Stimulated activated CD8-positive, alpha-beta memory T cell treated with anti-CD3 and anti-CD28 coated beads, Interleukin-15, amount 100 ng/mL, for 24 hours (primary cell): ENCODE measurements around the gene DNMT3A.

ENCODE experiments used
- DNase-seq: peaks from one replicate; pipeline ENCODE4 v3.0.0-alpha.2; 2020; ENCODE audit warnings: low read depth

The DNMT3A gene

DNA sequence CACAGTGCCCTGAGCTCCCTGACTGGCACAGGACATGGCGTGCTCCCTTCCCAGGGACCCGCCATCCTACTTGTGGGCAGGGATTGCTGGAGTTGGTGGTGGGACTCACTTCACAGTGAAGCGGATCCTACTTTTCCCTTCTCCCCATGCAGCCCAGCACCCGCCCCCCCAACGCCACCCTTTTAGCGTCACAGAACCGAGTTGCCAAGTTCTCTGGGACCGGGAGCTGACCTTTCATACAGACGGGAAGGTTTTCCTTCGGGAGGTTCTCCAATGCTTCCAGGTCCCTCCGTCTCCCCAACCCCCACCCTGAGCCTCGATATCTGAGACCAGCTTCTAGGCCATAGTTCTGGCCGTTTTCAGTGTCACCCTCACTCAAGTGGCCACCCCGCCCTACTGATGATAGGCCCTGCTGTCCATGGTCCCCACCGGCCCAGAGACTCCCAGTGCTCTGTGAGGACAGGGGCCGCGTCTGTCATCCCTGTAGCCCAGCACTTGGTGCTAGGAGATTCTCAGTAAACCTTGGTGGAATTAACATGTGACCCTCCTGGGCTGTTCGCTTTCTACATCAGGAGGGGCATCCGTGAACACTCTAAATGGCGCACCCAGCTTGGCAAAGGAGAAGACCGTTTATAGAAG lies 1.6 kb upstream of the DNMT3A start:
- no peak for DNase-seq

DNA sequence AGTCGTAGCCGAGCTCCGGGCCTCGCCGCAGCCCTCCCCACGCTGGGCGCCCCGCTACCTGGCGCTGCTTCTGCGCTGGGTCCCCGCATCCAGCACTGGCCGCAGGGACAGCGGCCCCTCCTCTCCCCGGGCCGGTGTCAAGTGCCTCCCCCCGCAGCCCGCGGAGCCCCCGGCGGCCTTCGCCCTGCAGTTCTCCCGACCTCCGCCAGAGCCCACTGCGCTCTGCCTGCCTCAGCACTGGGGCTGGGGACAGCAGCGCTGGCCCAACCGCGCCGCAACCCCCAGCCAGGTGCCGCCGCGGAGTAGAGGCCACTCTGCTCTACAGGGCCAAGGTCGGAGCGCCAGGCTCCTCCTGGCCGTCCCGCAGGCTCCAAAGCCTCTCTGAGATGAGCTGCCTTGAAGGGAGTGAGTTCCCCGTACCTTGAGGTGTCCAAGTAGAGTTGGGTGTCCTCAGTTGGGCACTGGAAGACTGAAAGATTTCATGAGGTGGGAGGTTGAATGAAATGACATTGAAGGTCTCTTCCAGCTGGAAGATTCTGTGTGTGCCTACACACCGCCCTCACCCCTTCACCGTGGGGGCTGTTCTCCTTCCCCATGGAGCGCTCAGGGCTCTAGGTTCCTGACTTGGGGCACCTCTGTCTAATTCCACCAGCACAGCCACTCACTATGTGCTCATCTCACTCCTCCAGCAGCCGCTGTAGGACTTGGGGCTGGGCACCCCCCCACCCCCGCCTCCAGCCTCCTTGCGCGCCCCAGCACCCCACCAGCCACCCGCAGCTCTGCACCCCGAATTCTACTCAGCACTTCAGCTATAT lies 854 bp upstream of the DNMT3A start:
- DNase-seq = peak; percentile 58

GRCh38 chr2:25341011-25341727 lies 556 bp downstream of the DNMT3A start:
- DNase-seq = no peak

DNA sequence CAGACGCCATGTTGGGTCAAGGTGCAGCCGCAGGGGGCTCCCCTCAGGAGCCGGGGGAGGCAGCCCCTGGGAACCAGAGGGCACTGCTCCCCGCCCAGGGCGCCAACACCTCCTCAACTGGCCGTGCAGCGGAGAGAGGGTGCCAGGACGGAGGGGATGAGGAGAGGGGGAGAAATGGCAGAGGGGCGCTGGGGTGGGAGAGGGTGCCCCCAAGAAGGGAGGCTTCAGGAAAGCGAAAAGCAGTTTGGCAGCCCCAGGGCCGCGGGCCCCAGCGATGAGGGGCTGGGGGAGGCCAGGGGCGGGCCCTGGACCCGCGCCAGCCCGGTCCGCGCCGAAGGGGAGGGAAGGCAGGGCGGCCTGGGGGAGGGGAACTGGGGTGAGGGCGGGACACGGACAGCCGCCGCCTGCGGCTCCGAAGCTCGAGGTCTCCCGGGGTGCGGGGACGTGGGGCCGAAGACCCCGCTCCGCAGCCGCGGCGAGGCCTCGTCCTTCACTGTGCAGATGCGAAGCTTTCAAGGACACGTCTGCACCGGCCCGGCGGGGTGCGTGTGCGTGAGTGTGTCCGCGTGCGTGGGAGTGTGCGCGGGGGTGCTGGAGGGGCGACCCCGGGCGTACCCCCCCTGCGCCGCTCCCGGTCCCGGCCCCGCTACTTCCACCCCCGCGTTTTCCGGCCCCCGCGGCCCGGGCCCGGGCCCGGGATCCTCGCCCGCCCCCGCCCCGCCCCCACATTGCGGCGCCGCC lies 1.4 kb downstream of the DNMT3A start:
- no peak for DNase-seq

DNA sequence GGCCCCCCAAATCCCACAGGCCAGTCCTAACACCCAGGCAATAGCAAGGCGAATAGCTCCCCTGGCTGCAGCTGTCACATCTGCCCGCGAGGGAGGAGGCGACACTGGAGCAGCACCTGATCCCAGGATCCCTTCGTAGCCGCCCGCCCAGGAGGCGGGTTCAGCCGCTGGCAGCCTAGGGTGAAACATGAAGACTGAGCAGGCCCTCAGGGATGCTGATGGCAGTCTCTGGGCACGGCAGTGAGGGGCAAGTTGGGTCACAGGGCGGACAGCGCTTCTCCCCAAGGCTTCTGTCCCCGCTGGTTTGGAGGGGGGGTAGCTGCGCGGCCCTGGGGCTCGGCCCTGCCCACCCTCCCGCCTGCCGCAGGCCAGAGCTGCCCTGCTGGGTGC lies 1.9 kb downstream of the DNMT3A start:
- no peak for DNase-seq

DNA sequence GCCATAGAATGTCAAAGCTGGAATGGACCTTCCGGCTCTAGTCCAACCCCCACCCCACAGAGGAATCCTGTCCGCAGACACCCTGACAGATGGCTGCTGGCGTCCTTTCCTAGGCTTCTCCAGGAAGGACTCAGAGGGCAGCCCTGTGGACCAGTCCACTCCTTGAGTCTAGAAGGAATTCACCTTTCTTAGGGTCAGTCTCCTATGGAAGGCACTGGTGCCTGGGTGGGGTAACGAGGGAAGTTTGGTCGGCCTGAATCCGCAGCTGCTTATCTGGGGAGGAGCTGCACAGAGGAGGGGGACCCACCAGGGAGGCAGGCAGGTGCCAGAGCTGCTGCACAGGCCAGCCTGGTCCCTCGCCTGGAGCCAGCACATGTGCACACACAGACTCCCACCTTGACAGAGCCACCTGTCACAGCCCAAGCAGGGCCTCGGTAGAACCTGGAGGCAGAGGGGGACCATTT lies 2.5 kb downstream of the DNMT3A start:
- no peak for DNase-seq

- no peak for DNase-seq
Measured at GRCh38 chr2:25338401-25338800, 3.3 kb downstream of the DNMT3A start.

DNA sequence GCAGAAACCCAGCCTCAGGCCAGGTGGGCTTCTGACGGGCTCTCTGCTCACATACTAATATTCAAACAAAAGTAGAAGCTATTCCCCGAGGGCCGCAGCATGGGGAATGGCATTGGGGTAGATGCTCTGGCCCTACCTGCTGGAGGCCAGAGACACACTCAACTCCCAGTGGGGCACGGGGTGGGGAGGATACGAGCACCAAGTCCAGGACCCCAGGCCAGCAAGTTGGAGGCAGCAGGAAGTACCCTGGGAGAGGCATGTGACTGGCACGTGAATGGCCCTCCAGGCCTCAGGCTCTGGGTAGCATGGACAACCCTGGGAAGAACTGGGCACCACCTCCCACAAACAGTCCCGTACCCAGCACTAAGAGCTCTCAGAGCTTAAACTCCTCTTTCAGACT lies 3.8 kb downstream of the DNMT3A start:
- no peak for DNase-seq

DNA sequence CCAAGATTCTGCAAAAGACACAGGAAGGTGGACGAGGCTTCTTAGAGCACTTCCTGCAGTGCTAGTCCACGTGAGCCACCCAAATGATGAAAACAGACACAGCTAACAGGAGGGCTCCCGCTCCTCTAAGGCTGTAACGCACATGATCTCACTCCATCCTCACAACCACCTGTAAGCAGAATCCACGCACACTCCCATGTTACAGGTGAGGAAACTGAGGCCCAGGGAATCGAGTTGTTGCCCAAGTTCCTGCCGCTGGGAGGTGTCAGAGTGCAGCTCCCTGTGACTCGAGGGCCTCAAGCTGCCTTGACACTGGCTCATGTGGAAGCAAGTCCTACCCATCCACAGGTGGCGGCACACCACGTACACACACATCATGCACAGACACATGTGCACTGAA lies 4.4 kb downstream of the DNMT3A start:
- no peak for DNase-seq

- no peak for DNase-seq
Measured at GRCh38 chr2:25336383-25336841, 5.3 kb downstream of the DNMT3A start.

- DNase-seq = no peak
Measured at GRCh38 chr2:25335971-25336370, 5.8 kb downstream of the DNMT3A start.

GRCh38 chr2:25335204-25335603 lies 6.5 kb downstream of the DNMT3A start:
- DNase-seq = no peak

DNA sequence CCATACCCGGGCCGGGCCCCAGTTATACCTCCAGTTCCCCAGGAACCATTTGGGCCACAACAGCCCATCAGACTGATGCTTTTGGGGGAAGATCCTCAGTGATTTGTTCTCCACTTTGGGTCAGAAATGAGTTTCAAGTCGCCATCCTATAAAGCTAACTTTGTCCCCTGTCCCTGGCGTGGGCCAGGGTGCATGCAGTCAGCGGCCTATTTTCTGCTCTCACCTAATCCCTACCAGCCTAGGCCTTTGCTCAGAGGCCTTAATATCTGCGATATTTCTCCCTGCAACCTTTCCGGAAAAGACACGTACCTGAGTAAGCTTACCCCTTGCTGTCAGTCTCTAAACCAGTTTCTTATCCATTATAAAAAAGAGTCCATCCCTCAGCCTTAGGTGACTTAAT lies 7.2 kb downstream of the DNMT3A start:
- DNase-seq = no peak

- no peak for DNase-seq
Measured at GRCh38 chr2:25333981-25334380, 7.7 kb downstream of the DNMT3A start.

DNA sequence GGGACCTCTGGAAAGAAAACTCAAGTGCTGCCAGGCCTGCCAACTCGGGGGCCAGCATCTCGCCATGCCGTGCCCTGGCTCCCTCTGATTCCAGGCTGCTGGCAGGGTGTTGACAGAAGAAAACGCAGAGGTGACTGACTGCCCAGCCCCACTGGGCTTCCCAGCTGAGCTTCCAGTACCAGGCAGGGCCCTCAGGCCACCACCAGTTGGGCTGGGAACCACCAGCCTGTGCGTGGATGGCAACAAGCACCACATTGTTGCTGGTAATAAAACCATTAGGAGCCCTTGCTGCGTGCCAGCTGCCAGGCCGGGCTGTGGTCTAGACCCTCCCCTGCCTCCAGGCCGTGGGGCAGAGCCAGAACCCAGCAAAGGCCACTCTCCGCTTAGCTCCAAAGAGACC lies 9.2 kb downstream of the DNMT3A start:
- no peak for DNase-seq

- no peak for DNase-seq
Measured at GRCh38 chr2:25331686-25332365, 9.9 kb downstream of the DNMT3A start.

DNA sequence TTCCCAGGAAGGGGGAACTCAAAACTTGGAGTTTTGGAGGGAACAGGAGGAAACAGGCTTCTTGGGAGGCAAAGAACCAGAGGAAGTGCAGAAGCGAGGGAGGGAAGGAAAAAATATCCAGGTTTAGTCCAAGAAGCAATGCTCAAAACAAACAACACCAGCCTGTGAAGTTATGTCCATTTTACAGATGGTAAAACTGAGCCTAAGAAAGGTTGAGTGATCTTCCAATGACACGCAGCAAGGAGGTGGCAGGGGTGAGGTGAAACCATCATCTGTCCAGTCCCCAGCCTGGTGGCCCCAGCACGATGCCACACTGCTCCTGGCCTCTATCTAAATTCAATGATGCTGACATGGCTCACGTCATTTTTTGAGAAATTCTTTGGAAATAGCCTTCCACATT lies 10.8 kb downstream of the DNMT3A start:
- no peak for DNase-seq

DNA sequence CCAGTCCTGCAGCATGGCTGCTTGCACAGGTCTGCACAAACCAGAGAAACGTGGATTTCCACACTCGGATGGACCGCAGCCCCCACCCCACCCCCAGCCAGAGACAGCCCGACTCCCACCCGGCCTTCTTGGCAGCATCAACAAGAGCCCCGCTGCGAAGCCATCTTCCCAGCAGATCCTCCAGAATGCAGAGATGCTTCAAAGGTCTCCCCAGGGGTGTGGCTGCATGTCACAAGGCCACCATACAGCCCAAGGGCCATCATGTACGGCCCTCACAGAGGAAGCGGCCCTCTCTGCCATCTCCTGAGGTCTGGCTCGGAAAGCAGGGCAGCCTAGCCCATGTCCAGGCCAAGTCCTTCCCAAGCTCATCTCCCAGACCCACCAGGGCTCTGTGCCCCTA lies 11.5 kb downstream of the DNMT3A start:
- DNase-seq = no peak

- no peak for DNase-seq
Measured at GRCh38 chr2:25328152-25329085, 13.3 kb downstream of the DNMT3A start.

GRCh38 chr2:25326326-25327013 lies 15.3 kb downstream of the DNMT3A start:
- no peak for DNase-seq
